ENCODE results near the gene STK32A. TPM values are rescaled to one million over a fixed set of nuclear protein-coding genes. Genes with fewer than 3 reads are reported as not detected.

STK32A gene
- total RNA-seq, 1 experiment from 2014 or later = not detected

GRCh38 chr5:147417135-147417813, 182.4 kb downstream of the STK32A start:
- DNase-seq (ENCODE audit: low spot score) = peak; percentile 56

- DNase-seq (ENCODE audit: low spot score) = no peak
Measured at GRCh38 chr5:147418613-147419012, 183.8 kb downstream of the STK32A start.

GRCh38 chr5:147426640-147427327, 192.0 kb downstream of the STK32A start:
- DNase-seq (ENCODE audit: low spot score) = no peak

- DNase-seq (ENCODE audit: low spot score) = no peak
Measured at GRCh38 chr5:147427521-147428401, 192.9 kb downstream of the STK32A start.

- DNase-seq (ENCODE audit: low spot score) = no peak
Measured at GRCh38 chr5:147430628-147431027, 195.8 kb downstream of the STK32A start.

- no peak for DNase-seq (ENCODE audit: low spot score)
Measured at GRCh38 chr5:147431586-147431985, 196.8 kb downstream of the STK32A start.

GRCh38 chr5:147432323-147432722, 197.5 kb downstream of the STK32A start:
- DNase-seq (ENCODE audit: low spot score) = no peak

GRCh38 chr5:147434049-147434448, 199.2 kb downstream of the STK32A start:
- no peak for DNase-seq (ENCODE audit: low spot score)

- no peak for DNase-seq (ENCODE audit: low spot score)
Measured at GRCh38 chr5:147436596-147436995, 201.8 kb downstream of the STK32A start.

- no peak for DNase-seq (ENCODE audit: low spot score)
Measured at GRCh38 chr5:147437161-147437596, 202.4 kb downstream of the STK32A start.

Small RNA genes lying within 50 kb of the gene (small RNA-seq; reads per million reads assigned to genes)
- not detected for gene AC011373.1
